AG10803 (cell line): ENCODE data around the gene ST8SIA1.
"Not testable (repeated sequence)": the region's sequence is repeated elsewhere in the genome, so short reads cannot be mapped to it uniquely, and the experiment has no call there.

Experiments
- DNase-seq: peaks from one replicate; pipeline ENCODE4 v3.0.0; 2010; ENCODE audit warnings: low read depth
- H3K4me3 ChIP-seq: 2 replicates; pipeline ENCODE4 v1.5.1; 2011; ENCODE audit warnings: mild to moderate bottlenecking, low read length, control low read depth
- TF ChIP-seq, protein P1 (sequence below): conservative IDR thresholded peaks from 2 replicates; pipeline ENCODE4 v1.5.1; 2011; ENCODE audit warnings: mild to moderate bottlenecking, low read length, control low read depth, inconsistent platforms

The ST8SIA1 gene

DNA sequence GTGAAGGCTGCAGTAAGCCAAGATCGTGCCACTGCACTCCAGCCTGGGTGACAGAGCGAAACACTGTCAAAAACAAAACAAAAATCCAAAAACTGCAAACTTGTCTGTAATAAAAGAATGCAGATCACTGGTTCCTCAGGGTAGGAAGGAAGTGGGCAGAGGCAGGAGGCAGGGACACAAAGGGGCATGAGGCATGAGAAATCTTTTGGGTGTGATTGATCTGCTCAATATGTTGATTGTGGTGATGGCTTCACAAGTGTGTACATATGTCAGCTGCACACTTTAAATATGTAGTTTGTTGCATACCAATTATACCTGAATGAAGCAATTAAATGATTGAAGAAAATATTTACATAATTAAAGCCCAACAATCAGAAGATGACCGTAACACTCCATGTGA, 170.9 kb downstream of the ST8SIA1 start:
- TF ChIP-seq, protein P1, sequence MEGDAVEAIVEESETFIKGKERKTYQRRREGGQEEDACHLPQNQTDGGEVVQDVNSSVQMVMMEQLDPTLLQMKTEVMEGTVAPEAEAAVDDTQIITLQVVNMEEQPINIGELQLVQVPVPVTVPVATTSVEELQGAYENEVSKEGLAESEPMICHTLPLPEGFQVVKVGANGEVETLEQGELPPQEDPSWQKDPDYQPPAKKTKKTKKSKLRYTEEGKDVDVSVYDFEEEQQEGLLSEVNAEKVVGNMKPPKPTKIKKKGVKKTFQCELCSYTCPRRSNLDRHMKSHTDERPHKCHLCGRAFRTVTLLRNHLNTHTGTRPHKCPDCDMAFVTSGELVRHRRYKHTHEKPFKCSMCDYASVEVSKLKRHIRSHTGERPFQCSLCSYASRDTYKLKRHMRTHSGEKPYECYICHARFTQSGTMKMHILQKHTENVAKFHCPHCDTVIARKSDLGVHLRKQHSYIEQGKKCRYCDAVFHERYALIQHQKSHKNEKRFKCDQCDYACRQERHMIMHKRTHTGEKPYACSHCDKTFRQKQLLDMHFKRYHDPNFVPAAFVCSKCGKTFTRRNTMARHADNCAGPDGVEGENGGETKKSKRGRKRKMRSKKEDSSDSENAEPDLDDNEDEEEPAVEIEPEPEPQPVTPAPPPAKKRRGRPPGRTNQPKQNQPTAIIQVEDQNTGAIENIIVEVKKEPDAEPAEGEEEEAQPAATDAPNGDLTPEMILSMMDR = no peak
- no peak overlapping the region for H3K4me3 ChIP-seq
- DNase-seq = no peak

DNA sequence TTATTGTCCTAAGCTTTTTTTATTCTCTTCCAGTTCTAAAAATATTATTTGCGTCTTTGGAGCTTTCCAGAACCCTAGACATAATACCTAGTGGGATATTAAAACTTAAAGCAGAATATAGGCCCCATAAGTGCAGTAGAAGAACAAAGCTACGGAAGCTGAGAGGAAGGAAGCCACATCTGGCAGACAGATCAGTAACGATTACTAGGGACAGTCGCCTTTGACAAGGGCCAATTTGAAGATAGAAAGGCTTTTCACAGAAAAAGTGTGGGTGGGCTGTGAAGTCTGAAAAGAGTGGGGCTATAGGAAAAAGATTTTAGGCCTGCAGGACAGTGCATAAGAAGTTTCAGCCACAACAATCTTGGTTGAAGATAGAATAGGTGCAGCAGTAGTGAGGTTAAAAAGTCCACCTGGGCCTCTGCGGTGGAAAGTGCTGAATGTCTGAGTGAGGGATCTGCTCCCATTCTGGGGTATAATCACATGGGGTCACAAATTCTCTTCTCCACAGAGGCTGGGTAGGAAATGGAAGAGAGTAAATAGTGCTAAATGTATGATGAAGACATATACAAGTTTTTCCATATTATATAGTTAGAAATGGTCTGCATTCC, 174.0 kb downstream of the ST8SIA1 start:
- no peak for DNase-seq
- TF ChIP-seq, protein P1 = no peak
- H3K4me3 ChIP-seq = no peak overlapping the region

DNA sequence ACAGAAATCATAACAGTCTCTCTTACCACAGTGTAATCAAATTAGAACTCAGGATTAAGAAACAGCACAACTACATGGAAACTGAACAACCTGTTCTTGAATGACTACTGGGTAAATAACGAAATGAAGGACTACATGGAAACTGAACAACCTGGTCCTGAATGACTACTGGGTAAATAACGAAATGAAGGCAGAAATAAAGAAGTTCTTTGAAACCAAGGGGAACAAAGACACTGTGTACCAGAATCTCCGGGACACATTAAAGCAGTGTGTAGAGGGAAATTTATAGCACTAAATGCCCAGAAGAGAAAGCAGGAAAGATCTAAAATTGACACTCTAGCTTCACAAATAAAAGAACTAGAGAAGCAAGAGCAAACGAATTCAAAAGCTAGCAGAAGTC, 185.2 kb downstream of the ST8SIA1 start:
- DNase-seq, H3K4me3 ChIP-seq: not testable (repeated sequence)

DNA sequence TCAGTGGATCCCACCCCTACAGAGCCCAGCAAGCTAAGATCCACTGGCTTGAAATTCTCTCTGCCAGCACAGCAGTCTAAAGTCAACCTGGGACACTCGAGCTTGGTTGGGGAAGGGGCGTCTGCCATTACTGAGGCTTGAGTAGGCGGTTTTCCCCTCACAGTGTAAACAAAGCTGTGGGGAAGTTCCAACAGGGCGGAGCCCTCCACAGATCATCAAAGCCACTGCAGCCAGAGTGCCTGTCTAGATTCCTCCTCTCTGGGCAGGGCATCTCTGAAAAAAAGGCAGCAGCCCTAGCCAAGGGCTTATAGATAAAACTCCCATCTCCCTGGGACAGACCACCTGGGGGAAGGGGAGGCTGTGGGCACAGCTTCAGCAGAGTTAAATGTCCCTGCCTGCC, 187.8 kb downstream of the ST8SIA1 start:
- DNase-seq, H3K4me3 ChIP-seq: not testable (repeated sequence)
